Measurements from ENCODE around the gene TMEM61. TPM values are rescaled to one million over a fixed set of nuclear protein-coding genes. Genes with fewer than 3 reads are reported as not detected.
"Not testable (repeated sequence)": the region's sequence is repeated elsewhere in the genome, so short reads cannot be mapped to it uniquely, and the experiment has no call there.

The TMEM61 gene
- total RNA-seq, 2 donors from 2014 or later, result 0.24 to 0.27 TPM

GRCh38 chr1:54953846-54954245 is 26.6 kb upstream of the TMEM61 start:
- ATAC-seq (no peak), DNase-seq (no peak)
- intact Hi-C loops (cut with DNase I), result loop anchor here in 1 of 2 donors (2.0 kb wide), 1 partner anchor 43 kb away; no protein-coding TSS in a partner anchor

- DNase-seq (no peak), ATAC-seq (no peak)
- intact Hi-C loops (cut with DNase I), result loop anchor here in 1 of 2 donors (2.0 kb wide), 1 partner anchor 41 kb away; no protein-coding TSS in a partner anchor
Measured at GRCh38 chr1:54955359-54955758, 25.1 kb upstream of the TMEM61 start.

GRCh38 chr1:54956726-54957125 is 23.7 kb upstream of the TMEM61 start:
- DNase-seq (no peak), ATAC-seq (no peak)
- intact Hi-C loops (cut with DNase I), result no loop called here

GRCh38 chr1:54959241-54959640 is 21.2 kb upstream of the TMEM61 start:
- DNase-seq (no peak), ATAC-seq (no peak)
- intact Hi-C loops (cut with DNase I), result no loop called here

- ATAC-seq, result no peak
- DNase-seq, result no peak
- intact Hi-C loops (cut with DNase I), result no loop called here
Measured at GRCh38 chr1:54962612-54963395, 17.6 kb upstream of the TMEM61 start.

GRCh38 chr1:54963829-54964228 is 16.6 kb upstream of the TMEM61 start:
- intact Hi-C loops (cut with DNase I); DNase-seq; ATAC-seq: not testable (repeated sequence)

GRCh38 chr1:54965624-54966340 is 14.6 kb upstream of the TMEM61 start:
- DNase-seq, result peak; percentile 69
- intact Hi-C loops (cut with DNase I), result no loop called here
- peak in 1 of 2 donors; percentile 77 for ATAC-seq

GRCh38 chr1:54967372-54967771 is 13.1 kb upstream of the TMEM61 start:
- ATAC-seq (no peak), DNase-seq (no peak)
- intact Hi-C loops (cut with DNase I), result no loop called here

- ATAC-seq (no peak), DNase-seq (no peak)
- intact Hi-C loops (cut with DNase I), result no loop called here
Measured at GRCh38 chr1:54968551-54968950, 11.9 kb upstream of the TMEM61 start.

GRCh38 chr1:54969879-54970278 is 10.5 kb upstream of the TMEM61 start:
- intact Hi-C loops (cut with DNase I), result no loop called here
- ATAC-seq, result no peak

GRCh38 chr1:54970901-54971300 is 9.5 kb upstream of the TMEM61 start:
- no peak for ATAC-seq
- intact Hi-C loops (cut with DNase I), result no loop called here
- no peak for DNase-seq

More at GRCh38 chr1:54969879-54970278, 10.5 kb upstream of the TMEM61 start:
- DNase-seq, result no peak

GRCh38 chr1:54971317-54971791 is 9.1 kb upstream of the TMEM61 start:
- intact Hi-C loops (cut with DNase I), result no loop called here
- DNase-seq, result no peak
- ATAC-seq, result no peak

GRCh38 chr1:54972436-54972835 is 8.0 kb upstream of the TMEM61 start:
- intact Hi-C loops (cut with DNase I), result no loop called here

GRCh38 chr1:54973205-54973921 is 7.1 kb upstream of the TMEM61 start:
- intact Hi-C loops (cut with DNase I), result no loop called here
- DNase-seq (peak; percentile 55), ATAC-seq (peak; percentile 89 to 94)

More at GRCh38 chr1:54972436-54972835, 8.0 kb upstream of the TMEM61 start:
- DNase-seq (no peak), ATAC-seq (no peak)

GRCh38 chr1:54975356-54976108 is 4.9 kb upstream of the TMEM61 start:
- DNase-seq (no peak), ATAC-seq (no peak)
- intact Hi-C loops (cut with DNase I), result no loop called here

GRCh38 chr1:54976747-54977146 is 3.7 kb upstream of the TMEM61 start:
- DNase-seq, result no peak
- intact Hi-C loops (cut with DNase I), result no loop called here
- ATAC-seq, result no peak

GRCh38 chr1:54977533-54978297 is 2.7 kb upstream of the TMEM61 start:
- ATAC-seq (no peak), DNase-seq (no peak)
- intact Hi-C loops (cut with DNase I), result no loop called here

Data from left cardiac atrium (tissue), 4 donors.